Non-pigmented ciliary epithelial cell (primary cell): ENCODE results near the gene POLR2J3.
"Not testable (repeated sequence)": the region's sequence is repeated elsewhere in the genome, so short reads cannot be mapped to it uniquely, and the experiment has no call there.

Experiments
- DNase-seq: peaks from one replicate; pipeline ENCODE4 v3.0.0-alpha.2; 2010; ENCODE audit warnings: low read depth

The POLR2J3 gene

DNA sequence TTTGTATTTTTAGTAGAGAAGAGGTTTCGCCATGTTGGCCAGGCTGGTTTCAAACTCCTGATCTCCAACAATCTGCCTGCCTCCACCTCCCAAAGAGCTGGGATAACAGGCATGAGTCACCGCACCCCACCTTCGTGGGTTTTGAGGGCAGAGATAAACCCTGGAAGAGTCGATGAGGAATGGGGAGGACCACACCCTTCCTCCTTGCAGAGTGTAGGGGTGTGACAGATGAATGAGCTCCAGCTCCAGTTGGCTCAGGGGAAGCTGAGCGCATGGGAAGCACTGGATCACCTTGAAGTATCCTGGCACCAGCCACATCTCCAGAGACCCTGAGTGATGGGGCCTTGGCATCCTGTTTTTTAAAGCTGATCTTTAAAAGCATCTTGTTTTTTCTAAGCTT is 11.1 kb upstream of the POLR2J3 start:
- DNase-seq: not testable (repeated sequence)

DNA sequence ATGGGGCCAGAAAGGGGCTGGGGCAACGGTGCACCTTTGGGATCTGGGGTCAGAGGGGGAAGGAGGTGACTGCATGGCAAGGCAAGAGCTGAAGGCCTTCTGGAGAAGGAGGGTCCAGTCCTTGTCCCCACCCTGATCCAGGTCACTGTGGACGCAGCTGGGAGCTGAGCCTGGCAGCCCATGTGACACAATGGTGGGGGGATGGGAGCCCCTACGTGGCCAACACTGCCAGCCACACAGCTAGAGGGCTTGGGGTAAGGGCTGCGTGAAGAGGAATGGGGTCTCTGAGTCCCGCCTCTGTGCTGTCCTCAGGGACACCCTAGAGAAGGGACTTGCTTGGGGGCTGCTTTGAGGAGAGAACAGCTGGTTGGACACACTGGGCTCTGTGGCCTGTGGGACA is 9.3 kb upstream of the POLR2J3 start:
- DNase-seq: not testable (repeated sequence)

DNA sequence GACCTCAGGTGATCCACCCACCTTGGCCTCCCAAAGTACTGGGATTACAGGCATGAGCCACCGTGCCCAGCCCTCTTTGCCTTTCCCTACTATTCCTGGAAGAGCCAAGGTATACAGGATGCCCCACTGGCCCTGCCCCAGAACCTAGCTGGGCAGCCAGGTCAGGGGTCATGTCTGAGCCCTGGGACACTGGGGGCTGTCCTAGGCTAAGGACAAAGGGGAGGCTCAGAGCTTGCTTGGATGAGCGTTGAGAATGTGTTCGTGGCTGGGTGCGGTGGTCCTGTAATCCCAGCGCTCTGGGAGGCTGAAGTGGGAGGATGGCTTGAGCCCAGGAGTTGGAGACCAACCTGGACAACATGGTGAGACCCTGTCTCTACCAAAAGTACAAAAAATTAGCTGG is 6.1 kb upstream of the POLR2J3 start:
- not testable (repeated sequence) for DNase-seq

DNA sequence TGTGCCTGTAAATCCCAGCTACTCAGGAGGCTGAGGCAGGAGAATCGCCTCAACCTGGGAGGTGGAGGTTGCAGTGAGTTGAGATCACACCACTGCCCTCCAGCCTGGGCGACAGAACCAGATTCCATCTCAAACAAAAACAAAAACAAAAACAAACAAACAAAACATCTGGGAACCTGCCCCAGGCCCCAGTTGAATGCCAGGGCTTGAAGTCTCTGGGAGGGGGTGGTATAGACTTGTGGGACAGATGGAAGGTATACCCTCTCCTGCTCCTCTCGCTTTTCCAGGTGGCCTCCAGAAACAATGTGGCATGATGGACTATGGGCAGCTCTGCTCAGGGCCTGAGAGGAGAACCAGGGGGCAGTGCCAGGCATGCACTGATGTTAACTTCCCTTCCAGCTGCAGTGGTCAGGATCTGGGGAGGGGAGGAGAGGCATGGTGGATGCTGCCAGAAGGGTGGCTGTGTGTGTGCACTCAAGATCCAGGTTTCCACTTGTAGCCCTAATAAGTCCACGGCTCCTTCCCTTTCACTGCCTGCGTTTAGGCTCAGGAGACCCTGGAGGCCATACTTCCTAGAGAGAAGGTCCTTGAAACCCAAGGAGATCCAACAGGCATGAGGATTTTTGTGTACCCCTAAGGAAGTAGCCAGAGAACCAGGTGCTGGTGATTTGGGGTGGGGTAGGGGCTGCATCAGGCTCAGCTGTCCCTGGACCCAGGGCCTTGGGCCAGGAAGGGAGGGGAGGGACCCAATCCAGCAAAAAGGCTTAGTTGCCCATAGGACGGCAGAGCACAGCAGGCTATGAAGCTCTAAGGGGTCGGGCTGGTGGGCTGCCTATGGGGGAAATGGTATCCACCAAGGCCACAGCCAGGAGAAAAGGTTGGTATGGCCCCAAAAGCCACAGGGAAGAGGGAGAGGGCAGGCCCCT is 5.2 kb upstream of the POLR2J3 start:
- not testable (repeated sequence) for DNase-seq

DNA sequence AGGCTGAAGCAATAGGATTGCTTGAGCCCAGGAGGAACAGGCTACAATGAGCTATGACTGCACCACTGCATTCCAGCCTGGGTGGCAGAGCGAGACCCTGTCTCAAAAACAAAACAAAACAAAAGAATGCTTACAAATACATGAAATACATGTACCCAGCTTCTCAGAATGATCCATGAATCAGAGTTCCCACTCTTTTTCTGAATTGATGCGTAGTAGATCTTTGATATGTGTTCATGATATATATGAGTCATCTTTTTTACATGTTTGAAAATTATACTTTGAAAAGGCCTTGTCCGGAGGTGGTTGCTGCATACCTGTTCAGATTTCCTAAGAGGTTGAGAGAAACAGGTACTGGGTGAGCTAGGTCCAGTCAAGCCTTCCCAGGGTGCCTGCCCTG is 4.0 kb upstream of the POLR2J3 start:
- DNase-seq: not testable (repeated sequence)

DNA sequence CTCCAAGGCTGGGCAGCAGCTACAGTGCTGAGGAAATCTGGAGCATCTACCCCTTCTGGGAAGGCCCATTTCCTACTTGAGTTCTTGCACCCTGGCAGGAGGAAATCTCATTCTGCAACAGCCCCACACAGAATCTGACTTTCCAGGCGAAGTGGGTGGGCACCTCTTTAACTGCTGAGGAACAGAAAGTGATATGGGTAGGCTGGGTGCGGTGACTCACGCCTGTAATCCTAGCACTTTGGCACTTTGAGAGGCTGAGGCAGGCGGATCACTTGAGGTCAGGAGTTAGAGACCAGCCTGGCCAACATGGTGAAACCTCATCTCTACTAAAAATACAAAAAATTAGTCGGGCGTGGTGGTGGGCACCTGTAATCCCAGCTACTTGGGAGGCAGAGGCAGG is 2.2 kb upstream of the POLR2J3 start:
- DNase-seq: not testable (repeated sequence)

DNA sequence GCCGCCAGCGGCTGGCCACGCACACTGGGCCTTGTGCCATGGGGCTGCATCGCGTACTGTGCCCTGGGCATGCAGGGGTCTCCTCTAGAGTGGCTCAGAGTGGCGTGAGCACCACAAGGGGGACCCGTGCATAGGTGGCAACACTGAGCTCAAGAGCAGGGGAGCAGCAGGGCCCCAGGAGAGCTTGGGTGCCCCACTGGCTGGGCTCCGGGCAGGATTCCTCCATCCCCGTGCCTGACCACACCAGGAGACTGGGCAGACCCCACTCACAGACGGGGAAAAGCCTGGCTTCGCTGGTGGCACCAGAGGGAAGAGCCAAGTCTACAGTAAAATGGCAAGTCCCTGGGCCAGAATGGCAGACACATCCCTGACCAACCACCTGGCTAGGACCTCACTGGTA is 3.8 kb downstream of the POLR2J3 start:
- DNase-seq: not testable (repeated sequence)

DNA sequence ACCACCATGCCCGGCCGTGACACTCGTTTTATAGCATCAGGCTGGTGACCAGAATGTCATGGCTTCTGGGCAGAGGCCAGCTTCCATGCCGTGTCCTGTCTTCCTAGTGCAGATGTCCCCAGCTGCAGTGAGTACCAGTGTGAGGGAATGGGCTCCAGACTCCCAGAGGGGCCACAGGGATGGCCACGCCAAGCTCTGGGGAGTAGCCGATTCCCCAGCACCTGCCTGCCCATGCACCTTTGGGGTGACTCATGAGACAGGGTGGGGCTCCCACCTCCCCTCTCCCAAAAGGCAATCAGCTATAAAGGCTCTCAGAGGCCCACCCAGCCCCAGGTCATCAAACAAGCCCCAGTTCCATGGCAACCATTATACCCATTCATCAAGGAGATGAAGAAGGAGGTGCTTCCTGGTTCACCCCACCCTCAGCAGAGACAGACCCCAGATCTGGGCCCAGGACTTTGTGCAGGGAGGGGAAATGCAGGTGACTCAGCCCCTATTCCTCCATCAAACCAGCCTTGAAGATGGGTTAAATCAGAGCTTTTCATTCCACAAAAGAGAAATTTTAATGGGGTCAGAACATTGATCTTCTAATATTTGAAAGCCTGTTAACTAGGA is 21.5 kb downstream of the POLR2J3 start, which contains the start of gene SPDYE2:
TSS of gene SPDYE2 (plus strand) at position 419 of the 615 bp plus-strand sequence. CDS start 2,030 bp downstream, outside the sequence.
- DNase-seq: not testable (repeated sequence)

DNA sequence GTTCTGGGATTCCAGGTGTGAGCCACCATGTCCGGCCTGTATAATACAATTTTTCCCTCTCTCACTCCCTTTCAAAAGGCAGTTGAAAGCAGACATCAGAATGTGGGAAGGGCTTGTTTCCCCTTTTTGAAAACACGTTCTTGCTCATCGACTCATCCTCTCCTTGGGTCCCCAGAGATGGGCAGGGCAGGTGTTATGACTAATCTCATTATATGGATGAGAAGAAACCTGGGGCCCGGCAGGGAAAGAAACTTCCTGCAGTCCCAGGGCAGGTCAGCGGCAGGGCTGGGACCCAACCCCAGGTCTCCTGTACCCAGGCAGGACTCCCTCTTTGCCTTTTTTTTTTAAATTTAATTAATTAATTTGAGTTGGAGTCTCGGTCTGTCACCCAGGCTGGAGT is 26.0 kb downstream of the POLR2J3 start:
- DNase-seq: not testable (repeated sequence)

DNA sequence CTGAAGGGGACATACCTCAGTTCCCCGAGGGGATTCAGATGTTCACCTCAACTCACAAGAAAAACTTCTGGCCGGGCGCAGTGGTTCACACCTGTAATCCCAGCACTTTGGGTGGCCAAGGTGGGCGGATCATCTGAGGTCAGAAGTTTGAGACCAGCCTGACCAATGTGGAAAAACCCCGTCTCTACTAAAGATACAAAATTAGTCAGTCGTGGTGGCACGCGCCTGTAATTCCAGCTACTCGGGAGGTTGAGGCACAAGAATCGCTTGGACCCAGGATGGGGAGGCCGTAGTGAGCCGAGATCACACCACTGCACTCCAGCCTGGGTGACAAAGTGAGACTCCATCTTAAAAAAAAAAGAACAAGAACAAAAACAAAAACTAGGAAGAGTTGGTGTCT is 27.1 kb downstream of the POLR2J3 start:
- not testable (repeated sequence) for DNase-seq

DNA sequence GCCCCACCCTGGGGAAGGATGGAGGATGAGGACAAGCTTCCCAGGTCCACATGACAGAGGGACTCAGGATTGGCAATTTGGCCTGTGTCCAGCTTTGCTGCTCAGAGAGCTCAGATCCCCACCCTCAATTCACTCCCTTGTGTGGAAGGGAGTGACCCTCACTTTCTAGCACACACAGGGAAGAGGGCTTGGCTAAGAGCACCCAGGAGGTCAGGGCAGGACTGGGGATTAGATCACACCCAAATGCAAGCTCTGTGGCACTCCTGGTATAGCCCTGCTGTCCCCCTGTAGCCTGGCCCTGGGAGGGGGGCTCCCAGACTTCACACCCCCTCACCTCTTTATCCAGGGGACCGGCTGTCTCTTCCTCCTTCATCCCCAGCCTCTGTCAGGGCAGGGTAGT is 28.0 kb downstream of the POLR2J3 start:
- DNase-seq: not testable (repeated sequence)

DNA sequence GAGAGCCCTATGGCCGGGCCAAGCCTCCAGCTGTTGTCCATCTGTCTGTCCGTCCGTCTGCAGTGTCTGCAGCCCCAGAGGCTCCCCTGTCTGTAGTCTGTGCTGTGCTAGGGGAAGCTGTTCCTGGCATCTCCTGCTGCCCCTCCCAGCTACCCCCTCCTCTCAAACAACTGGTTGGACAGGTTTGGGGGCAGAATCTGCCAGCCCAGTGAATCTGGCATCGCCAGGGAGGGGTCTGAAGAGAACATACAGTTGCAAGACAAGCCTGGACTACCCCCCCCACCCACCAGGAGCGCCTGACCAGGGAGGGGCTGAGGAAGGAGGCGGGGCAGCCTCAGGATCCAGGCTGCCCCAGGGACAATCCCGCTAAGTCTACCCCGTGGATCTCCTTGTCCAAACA is 28.8 kb downstream of the POLR2J3 start, which contains the start of gene UPK3BL2:
TSS of gene UPK3BL2 (minus strand) at position 101 of the 400 bp plus-strand sequence. CDS start at position 41, 60 bp downstream.
- not testable (repeated sequence) for DNase-seq

DNA sequence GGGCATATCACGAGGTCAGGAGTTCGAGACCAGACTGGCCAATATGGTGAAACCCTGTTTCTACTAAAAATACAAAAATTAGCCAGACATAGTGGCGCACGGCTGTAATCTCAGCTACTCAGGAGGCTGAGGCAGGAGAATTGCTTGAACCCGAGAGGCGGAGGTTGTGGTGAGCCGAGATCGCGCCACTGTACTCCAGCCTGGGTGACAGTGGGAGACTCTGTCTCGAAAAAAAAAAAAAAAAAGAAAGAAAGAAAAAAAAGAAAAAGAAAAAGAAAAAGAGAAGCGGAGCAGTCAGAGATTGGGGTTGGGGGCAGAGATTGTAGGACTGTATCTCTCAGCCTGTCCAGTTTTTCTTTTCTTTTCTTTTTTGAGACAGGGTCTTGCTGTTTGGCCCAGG is 29.6 kb downstream of the POLR2J3 start:
- DNase-seq: not testable (repeated sequence)

DNA sequence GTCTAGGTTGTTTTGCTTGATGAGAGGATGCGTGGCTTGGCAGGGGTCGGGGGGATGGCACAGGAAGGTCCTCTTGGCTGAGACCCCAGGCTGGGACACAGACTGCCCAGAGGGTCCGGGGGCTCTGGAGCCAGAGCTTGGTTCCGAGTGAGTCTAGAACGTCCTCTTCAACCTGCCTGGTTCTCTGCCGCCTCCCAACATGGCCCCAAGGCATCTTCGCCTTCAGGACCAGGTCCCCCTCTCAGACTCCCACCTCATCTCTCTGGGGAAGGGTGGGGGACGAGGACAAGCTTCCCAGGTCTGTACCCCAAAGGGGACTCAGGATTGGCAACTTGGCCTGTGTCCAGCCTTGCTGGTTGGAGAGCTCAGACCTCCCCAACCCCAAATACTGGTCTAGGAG is 30.3 kb downstream of the POLR2J3 start:
- DNase-seq: not testable (repeated sequence)

DNA sequence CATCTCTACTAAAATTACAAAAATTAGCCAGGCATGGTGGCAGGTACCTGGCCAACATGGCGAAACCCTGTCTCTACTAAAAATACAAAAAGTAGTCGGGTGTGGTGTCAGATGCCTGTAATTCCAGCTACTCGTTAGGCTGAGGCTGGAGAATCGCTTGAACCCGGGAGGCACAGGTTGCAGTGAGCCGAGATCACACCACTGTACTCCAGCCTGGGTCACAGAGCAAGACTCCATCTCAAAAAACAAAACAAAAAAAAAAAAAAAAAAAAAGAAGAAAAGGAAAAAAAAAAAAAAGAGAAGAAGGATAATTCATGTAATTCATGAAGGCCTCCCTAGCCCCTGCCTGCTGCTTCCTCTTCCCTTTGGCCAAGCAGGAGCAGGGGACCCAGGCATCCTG is 31.8 kb downstream of the POLR2J3 start:
- DNase-seq: not testable (repeated sequence)

DNA sequence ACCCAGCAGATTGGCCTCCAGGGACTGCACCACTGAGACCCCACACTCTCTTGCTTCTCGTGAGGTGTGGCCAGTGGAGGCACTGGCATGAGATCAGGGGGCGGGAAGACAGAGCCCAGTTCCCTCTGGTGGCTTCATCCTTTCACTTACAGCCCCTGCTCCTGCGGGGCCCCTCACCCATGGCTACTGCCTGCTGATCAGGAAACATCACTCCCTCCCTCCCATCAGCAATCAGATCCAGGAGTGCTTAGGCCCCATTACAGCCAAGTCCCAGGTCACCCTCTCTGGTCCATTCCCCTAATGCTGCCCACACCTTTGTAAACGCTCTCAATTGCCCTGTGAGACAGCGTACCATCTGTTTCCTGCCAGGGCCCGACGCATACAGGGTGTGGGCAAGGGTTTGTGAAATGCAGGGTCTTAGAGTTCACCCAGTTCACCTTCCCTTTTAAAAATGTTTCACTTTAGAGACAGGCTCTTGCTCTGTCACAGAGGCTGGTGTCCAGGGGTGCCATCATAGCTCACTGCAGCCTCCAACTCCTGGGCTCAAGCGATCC is 37.2 kb downstream of the POLR2J3 start:
- not testable (repeated sequence) for DNase-seq

DNA sequence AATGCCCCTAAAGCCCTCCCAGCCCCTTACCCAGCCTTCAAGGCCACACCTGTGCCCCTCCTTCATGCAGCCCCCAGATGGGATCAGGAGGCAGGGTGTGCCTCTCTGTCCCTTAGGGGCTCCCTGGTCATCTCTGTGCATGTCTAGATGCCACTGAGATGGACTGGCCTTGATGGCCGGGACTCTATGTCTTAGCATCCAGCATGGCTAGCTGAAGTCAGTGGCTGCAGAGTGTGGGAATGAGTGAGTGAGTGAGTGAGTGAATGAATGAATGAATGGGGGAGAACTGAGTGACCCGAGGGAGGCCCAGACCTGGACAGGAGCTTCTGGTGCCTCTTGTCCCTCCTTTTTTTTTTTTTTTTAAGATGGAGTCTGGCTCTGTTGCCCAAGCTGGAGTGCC is 40.3 kb downstream of the POLR2J3 start:
- DNase-seq: not testable (repeated sequence)

DNA sequence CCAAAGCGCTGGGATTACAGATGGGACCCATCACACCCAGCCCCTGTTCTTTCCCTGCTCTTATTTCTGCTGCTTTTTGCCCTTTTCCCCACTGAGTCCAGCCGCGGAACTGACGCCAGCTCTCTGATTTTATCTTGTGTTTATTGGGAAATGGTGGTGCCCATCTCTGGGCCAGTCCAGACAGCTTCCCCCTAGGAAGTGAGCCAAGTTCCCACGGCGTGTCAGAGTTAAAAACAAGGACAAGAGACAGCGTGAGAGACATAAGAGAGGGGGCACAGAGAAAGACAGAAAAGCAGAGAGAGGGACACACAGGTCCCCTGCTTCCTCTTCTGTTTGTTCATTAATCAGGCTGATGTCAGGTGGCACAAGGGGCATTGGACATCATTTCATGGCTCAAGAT is 40.8 kb downstream of the POLR2J3 start:
- DNase-seq: not testable (repeated sequence)

DNA sequence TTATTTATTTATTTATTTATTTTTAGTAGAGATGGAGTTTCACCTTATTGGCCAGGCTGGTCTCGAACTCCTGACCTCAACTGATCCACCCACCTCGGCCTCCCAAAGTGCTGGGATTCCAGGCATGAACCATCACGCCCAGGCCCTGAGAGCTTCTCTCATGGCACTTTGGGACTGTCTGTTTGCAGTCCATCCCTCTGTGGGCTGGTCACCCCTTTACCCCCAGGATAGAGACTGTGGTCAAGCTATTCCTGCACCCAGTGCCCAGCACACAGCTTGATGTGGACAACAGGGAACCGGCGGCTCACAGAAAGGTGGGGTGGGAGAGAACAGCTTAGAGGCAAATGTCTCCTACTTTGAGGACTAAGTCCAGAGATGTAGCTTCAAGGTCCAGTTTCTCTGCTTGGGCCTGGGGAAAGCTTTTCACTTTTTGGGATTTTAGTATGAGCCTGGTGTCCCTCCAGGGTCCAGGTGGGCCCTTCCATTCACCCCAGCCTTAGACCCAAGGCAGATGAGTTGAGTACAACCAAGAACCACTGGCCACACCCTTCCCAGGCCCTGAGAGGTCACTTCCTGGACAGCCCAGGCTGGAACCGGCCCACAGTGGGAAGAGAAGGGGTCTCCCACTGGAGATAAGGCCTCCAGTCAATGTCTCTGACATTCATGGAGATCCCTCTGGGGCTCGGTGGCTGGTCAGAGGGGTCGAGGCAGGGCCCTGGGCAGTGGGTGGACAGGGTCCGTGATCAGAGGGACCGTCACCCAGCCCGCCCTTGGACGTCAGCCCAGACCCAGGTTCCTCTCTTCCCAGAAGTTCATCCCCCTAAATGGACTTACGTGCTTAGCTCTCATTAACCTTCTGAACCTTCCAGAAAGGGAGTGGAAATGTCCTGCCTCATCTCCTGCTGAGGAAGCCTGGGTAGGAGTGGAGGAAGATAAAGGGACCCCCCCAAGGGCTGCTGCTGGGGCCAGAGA is 44.3 kb downstream of the POLR2J3 start:
- DNase-seq: not testable (repeated sequence)

DNA sequence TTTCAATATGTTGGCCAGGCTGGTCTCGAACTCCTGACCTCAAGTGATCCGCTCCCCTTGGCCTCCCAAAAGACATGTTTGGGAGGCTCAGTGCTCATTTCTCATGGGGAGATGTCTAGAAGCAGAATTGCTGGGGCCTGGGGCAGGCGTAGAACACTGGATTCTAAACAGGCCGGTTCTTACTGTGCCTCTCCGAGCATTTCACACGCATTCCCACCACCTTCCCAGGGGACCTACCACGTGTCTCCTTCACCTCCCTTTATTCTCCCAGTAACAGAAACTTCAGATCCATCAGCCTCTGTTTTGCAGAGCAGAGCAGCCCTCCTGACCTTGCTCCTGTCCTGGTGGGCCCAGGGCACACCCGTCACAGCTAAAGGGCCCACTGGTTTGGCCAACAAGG is 45.2 kb downstream of the POLR2J3 start:
- DNase-seq: not testable (repeated sequence)

DNA sequence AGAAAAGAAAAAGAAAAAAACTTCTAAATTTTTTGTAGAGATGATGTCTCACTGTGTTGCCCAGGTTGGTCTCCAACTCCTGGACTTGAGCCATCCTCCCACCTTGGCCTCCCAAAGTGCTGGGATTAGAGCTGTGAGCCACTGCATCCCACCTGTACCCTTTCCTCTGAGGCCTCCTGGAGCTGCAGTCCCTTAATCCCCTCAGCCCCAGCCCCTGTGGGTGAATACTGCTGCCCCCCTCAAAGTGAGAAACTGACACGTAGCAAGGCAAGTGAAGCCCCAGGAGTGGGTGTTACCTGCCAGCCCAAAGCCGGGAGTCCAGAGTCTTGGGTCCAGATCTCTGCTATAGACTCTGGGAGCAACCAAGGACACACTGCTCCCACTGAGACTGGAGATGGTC is 47.6 kb downstream of the POLR2J3 start:
- not testable (repeated sequence) for DNase-seq
